Measurements from ENCODE around the gene FAM83G. TPM values are rescaled to one million over a fixed set of nuclear protein-coding genes. Genes with fewer than 3 reads are reported as not detected.
A peak's percentile ranks its signal among the peaks of the same experiment; 100 is the strongest.

The FAM83G gene
- total RNA-seq, 1 donor from 2014 or later: 8.2 TPM

- Mint-ChIP-seq H3K4me3 (ENCODE audit: unreplicated experiment) (no peak overlapping the region), H3K9me3 (ENCODE audit: low read depth) (peaks cover 4% of the 10 kb centered on the region), H3K27me3 (ENCODE audit: low read depth) (no peaks in the 10 kb centered on the region), H3K4me1 (ENCODE audit: low read depth) (peaks cover 13% of the 10 kb centered on the region), H3K36me3 (ENCODE audit: low read depth) (no peaks in the 10 kb centered on the region), H3K27ac (ENCODE audit: unreplicated experiment) (no peak overlapping the region)
- TF ChIP-seq CTCF (IDR thresholded peaks at IDR 0.05): no peak
- no peak for DNase-seq (ENCODE audit: low spot score)
Observed at GRCh38 chr17:19006698-19007097, 2.1 kb upstream of the FAM83G start.

- H3K4me1 Mint-ChIP-seq (ENCODE audit: low read depth): peaks cover 15% of the 10 kb centered on the region
- no peak for DNase-seq (ENCODE audit: low spot score)
- no peak overlapping the region for H3K4me3 Mint-ChIP-seq (ENCODE audit: unreplicated experiment)
- H3K27ac Mint-ChIP-seq (ENCODE audit: unreplicated experiment): peak overlapping the region; percentile 45
- peaks cover 4% of the 10 kb centered on the region for H3K9me3 Mint-ChIP-seq (ENCODE audit: low read depth)
- no peaks in the 10 kb centered on the region for H3K36me3 Mint-ChIP-seq (ENCODE audit: low read depth)
- no peak for TF ChIP-seq CTCF (IDR thresholded peaks at IDR 0.05)
- H3K27me3 Mint-ChIP-seq (ENCODE audit: low read depth): no peaks in the 10 kb centered on the region
Observed at GRCh38 chr17:19005789-19006430, 1.3 kb upstream of the FAM83G start.

- Mint-ChIP-seq H3K36me3 (ENCODE audit: low read depth) (no peaks in the 10 kb centered on the region), H3K9me3 (ENCODE audit: low read depth) (peaks cover 4% of the 10 kb centered on the region), H3K27ac (ENCODE audit: unreplicated experiment) (peak overlapping the region; percentile 45), H3K4me3 (ENCODE audit: unreplicated experiment) (peak overlapping the region; percentile 58), H3K4me1 (ENCODE audit: low read depth) (peaks cover 15% of the 10 kb centered on the region), H3K27me3 (ENCODE audit: low read depth) (no peaks in the 10 kb centered on the region)
- no peak for DNase-seq (ENCODE audit: low spot score)
- TF ChIP-seq CTCF (IDR thresholded peaks at IDR 0.05): no peak
Observed at GRCh38 chr17:19005137-19005773, 691 bp upstream of the FAM83G start.

- H3K27me3 Mint-ChIP-seq (ENCODE audit: low read depth): no peaks in the 10 kb centered on the region
- peak overlapping the region; percentile 45 for H3K27ac Mint-ChIP-seq (ENCODE audit: unreplicated experiment)
- peaks cover 4% of the 10 kb centered on the region for H3K9me3 Mint-ChIP-seq (ENCODE audit: low read depth)
- peak overlapping the region; percentile 78 for H3K4me3 Mint-ChIP-seq (ENCODE audit: unreplicated experiment)
- DNase-seq (ENCODE audit: low spot score): no peak
- no peaks in the 10 kb centered on the region for H3K36me3 Mint-ChIP-seq (ENCODE audit: low read depth)
- peaks cover 15% of the 10 kb centered on the region for H3K4me1 Mint-ChIP-seq (ENCODE audit: low read depth)
- TF ChIP-seq CTCF (IDR thresholded peaks at IDR 0.05): no peak
Observed at GRCh38 chr17:19003543-19004420, 782 bp downstream of the FAM83G start.

Measured in chondrocyte (in vitro differentiated cells).